Adrenal gland (tissue), 12 donors: ENCODE results near the gene ZBTB7C. TPM values are rescaled to one million over a fixed set of nuclear protein-coding genes. Genes with fewer than 3 reads are reported as not detected.

ENCODE experiments used
- DNase-seq, 7 donors: peaks; one replicate each; pipeline ENCODE4 v3.0.0-alpha.2; 2019 to 2020
- H3K27ac ChIP-seq, 5 donors: fragments of 200-600 bp; sonication (generic) in 4 of 5; 1 replicate in 3 of 5; 2 replicates in 2 of 5; pipeline versions ENCODE4 v1.5.1 to v1.8.0; 2016 to 2020; ENCODE audit warnings: mild to moderate bottlenecking in 1 of 5
- H3K27me3 ChIP-seq: fragments of 200-600 bp; 2 replicates; pipeline ENCODE4 v1.8.0; 2021
- H3K36me3 ChIP-seq, 2 donors: fragments of 200-600 bp; replicated peaks in 1 of 2; 1 replicate in 1 of 2; 2 replicates in 1 of 2; pipeline versions ENCODE4 v1.5.1 to v1.8.0; 2018 to 2022
- H3K4me1 ChIP-seq, 2 donors: fragments of 200-600 bp; replicated peaks in 1 of 2; 1 replicate in 1 of 2; 2 replicates in 1 of 2; pipeline versions ENCODE4 v1.5.1 to v1.8.0; 2018 to 2021
- H3K4me3 ChIP-seq, 4 donors: fragments of 200-600 bp; sonication (generic) in 3 of 4; one replicate each; pipeline ENCODE4 v1.5.1; 2016 to 2018
- H3K9me3 ChIP-seq, 3 donors: fragments of 200-600 bp; sonication (generic) in 1 of 3; replicated peaks in 1 of 3; 1 replicate in 2 of 3; 2 replicates in 1 of 3; pipeline versions ENCODE4 v1.5.1 to v1.8.0; 2016 to 2021
- POLR2A ChIP-seq, 2 donors: fragments of 450-650 bp; IDR thresholded peaks; one replicate each; pipeline ENCODE4 v1.6.1; 2017; ENCODE audit warnings: antibody characterized with exemption in 2 of 2, mild to moderate bottlenecking in 2 of 2, moderate library complexity in 1 of 2
- WGBS, 4 donors: extraction: QIAGEN DNeasy Blood & Tissue Kit in 2 of 4; methylation state at CpG; one replicate each; pipeline versions ENCODE4 v1.1.5 to v1.1.7; 2013 to 2017; 5-methylcytosine and 5-hydroxymethylcytosine counted together
- intact Hi-C, 2 donors: fragments of 100-400 bp; cut with DNase I; formaldehyde crosslinking; loops; one replicate each; pipeline versions ENCODE4 v1.14.1 to v1.15.0; 2022 to 2023
- polyA plus RNA-seq, 3 donors: library from polyadenylated mRNA; stranded (reverse); fragments of 200-250 nt in 2 of 3; fragments of 350-450 nt in 1 of 3; fragmentation: Illumina TruSeq in 1 of 3; extraction: RNeasy Lipid Tissue Mini Kit (QIAGEN cat#74804) in 1 of 3; gene quantifications; one replicate each; pipeline ENCODE4 v1.2.3, GENCODE V29; 2013 to 2014
- total RNA-seq, 9 donors: library from RNA; depleted of rRNA in 4 of 9; stranded (reverse); fragments of >200 nt in 4 of 9; fragments of 120-200 nt in 1 of 9; fragmentation: NEBNext Ultra II Directional in 1 of 9; extraction: Animal tissue kit (Norgen Biotek cat#: 25700) in 1 of 9; gene quantifications; one replicate each; pipeline versions ENCODE4 v1.1.0 to v1.2.4, GENCODE V29; 2013 to 2023
- TF ChIP-seq, protein P1 (sequence below), 6 experiments: fragments of 450-650 bp in 4 of 6; fragments of 200-600 bp in 2 of 6; sonication (generic) in 1 of 6; IDR thresholded peaks; 1 replicate in 5 of 6; 2 replicates in 1 of 6; pipeline versions ENCODE4 v1.5.1 to v1.8.0; 2016 to 2021; ENCODE audit warnings: antibody characterized with exemption in 6 of 6, mild to moderate bottlenecking in 2 of 6, moderate library complexity in 1 of 6
- donor health status: healthy with polysubstance abuse.
- donor health status: Bipolar disorder and iron deficiency.
- donor health status: DM: yes; HTN: yes; CAD: no.
- donor health status: DM: no; HTN: no; CAD: no.
- donor health status: DM: no; HTN: no; CAD: no.
- donor health status: DM: yes; HTN: yes; CAD: no.

The ZBTB7C gene
- total and polyA plus RNA-seq, 12 donors: 5.2 to 42.8 (median 26.8) TPM

GRCh38 chr18:47992976-47993375 lies 416.2 kb downstream of the ZBTB7C start:
- H3K9me3 ChIP-seq: no peaks in the 10 kb centered on the region

DNA sequence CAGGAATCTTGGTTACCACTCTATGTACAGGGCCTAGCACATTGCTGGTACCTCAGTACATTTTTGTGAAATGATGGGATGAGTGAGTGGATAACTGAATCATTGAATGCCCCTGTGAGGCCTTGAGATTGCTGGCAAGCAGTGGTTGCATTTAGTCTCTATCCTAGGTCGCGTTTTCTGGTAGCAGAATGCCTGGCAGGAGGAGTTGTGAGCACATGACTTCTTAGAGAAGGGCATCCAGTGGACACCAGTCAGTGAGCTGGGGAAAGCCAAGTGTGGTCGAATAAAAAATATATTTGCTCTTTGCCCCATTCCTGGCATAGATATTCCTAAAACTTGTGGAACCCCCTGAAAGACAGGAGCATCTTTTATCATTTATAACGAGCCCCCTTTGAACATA lies 416.9 kb downstream of the ZBTB7C start:
- H3K9me3 ChIP-seq: no peaks in the 10 kb centered on the region
- no peak overlapping the region for H3K4me3 ChIP-seq
- no peaks in the 10 kb centered on the region for H3K27me3 ChIP-seq
- no peaks in the 10 kb centered on the region for H3K4me1 ChIP-seq
- no peak for DNase-seq
- no peaks in the 10 kb centered on the region for H3K36me3 ChIP-seq
- 54 to 75% (median 68%) methylated on average over 4 of the region's 4 CpGs for WGBS, 4 donors
- no peak overlapping the region for H3K27ac ChIP-seq
- intact Hi-C loops: no loop called here
- TF ChIP-seq, protein P1, sequence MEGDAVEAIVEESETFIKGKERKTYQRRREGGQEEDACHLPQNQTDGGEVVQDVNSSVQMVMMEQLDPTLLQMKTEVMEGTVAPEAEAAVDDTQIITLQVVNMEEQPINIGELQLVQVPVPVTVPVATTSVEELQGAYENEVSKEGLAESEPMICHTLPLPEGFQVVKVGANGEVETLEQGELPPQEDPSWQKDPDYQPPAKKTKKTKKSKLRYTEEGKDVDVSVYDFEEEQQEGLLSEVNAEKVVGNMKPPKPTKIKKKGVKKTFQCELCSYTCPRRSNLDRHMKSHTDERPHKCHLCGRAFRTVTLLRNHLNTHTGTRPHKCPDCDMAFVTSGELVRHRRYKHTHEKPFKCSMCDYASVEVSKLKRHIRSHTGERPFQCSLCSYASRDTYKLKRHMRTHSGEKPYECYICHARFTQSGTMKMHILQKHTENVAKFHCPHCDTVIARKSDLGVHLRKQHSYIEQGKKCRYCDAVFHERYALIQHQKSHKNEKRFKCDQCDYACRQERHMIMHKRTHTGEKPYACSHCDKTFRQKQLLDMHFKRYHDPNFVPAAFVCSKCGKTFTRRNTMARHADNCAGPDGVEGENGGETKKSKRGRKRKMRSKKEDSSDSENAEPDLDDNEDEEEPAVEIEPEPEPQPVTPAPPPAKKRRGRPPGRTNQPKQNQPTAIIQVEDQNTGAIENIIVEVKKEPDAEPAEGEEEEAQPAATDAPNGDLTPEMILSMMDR (IDR thresholded peaks at IDR 0.05): no peak
- TF ChIP-seq POLR2A (IDR thresholded peaks at IDR 0.05): no peak

More at GRCh38 chr18:47992976-47993375, 416.2 kb downstream of the ZBTB7C start:
- 76 to 90% (median 80%) methylated on average over 4 to 6 of the region's 6 CpGs for WGBS, 4 donors
- Histone ChIP-seq H3K4me3 (no peak overlapping the region), H3K4me1 (no peaks in the 10 kb centered on the region), H3K27ac (no peak overlapping the region), H3K27me3 (no peaks in the 10 kb centered on the region), H3K36me3 (no peaks in the 10 kb centered on the region)
- TF ChIP-seq, protein P1 (IDR thresholded peaks at IDR 0.05): no peak
- TF ChIP-seq POLR2A (IDR thresholded peaks at IDR 0.05): no peak
- DNase-seq: no peak
- intact Hi-C loops: no loop called here

DNA sequence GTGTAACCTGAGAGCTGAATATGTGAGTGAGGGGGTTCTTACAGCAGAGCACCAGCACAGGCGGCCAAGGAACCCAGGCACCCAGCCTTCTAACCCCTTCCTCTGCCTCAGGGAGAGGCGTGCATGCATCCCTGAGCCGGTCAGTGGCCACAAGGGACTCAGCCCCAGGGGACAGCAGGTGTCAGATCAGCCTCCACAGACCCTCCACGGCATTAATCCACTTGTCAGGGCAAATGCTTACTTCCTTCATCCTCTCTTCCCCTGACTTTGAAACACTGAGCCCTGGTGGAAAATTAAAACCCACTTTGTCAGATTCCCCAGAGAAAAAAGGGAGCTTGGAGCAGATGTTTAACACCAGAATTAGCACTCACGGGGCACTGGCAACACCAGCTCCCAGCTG lies 418.2 kb downstream of the ZBTB7C start:
- Histone ChIP-seq H3K27me3 (no peaks in the 10 kb centered on the region), H3K4me3 (no peak overlapping the region), H3K4me1 (no peaks in the 10 kb centered on the region), H3K36me3 (no peaks in the 10 kb centered on the region), H3K9me3 (no peaks in the 10 kb centered on the region), H3K27ac (no peak overlapping the region)
- intact Hi-C loops: no loop called here
- DNase-seq: no peak
- no peak for TF ChIP-seq POLR2A (IDR thresholded peaks at IDR 0.05)
- WGBS, 4 donors: 80 to 90% (median 89%) methylated on average over 4 to 5 of the region's 5 CpGs

DNA sequence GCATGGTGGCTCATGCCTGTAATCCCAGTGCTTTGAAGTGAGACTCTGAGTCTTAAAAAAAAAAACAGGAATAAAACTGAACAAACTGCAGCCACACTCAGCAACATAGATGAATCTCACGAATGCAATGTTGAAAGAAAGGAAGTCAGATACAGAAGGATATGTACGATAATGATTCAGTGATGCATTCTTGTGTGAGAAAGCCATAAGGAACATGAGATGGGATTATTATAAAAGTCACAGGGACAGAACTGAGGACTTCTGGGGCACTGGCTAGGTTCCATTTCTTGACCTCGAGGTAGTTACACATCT lies 421.8 kb downstream of the ZBTB7C start:
- intact Hi-C loops: no loop called here
- Histone ChIP-seq H3K27me3 (no peaks in the 10 kb centered on the region), H3K36me3 (no peaks in the 10 kb centered on the region), H3K9me3 (no peaks in the 10 kb centered on the region), H3K4me3 (no peak overlapping the region), H3K27ac (no peak overlapping the region), H3K4me1 (no peaks in the 10 kb centered on the region)
- WGBS, 4 donors: 66 to 83% (median 75%) methylated on average over 3 of the region's 3 CpGs
- no peak for TF ChIP-seq POLR2A (IDR thresholded peaks at IDR 0.05)
- TF ChIP-seq, protein P1 (IDR thresholded peaks at IDR 0.05): no peak
- no peak for DNase-seq

- Histone ChIP-seq H3K27ac (no peak overlapping the region), H3K9me3 (no peaks in the 10 kb centered on the region), H3K4me3 (no peak overlapping the region), H3K4me1 (no peaks in the 10 kb centered on the region), H3K27me3 (no peaks in the 10 kb centered on the region), H3K36me3 (no peaks in the 10 kb centered on the region)
- no peak for DNase-seq
- WGBS, 4 donors: 70 to 77% (median 73%) methylated on average over 5 of the region's 5 CpGs
- intact Hi-C loops: no loop called here
- TF ChIP-seq POLR2A (IDR thresholded peaks at IDR 0.05): no peak
- TF ChIP-seq, protein P1 (IDR thresholded peaks at IDR 0.05): no peak
Measured at GRCh38 chr18:47986620-47987387, 422.4 kb downstream of the ZBTB7C start.
